GM19455 (cell line): ENCODE data around the gene TRIM25.
"Not testable (repeated sequence)": the region's sequence is repeated elsewhere in the genome, so short reads cannot be mapped to it uniquely, and the experiment has no call there.

ENCODE experiments used
- ATAC-seq: cut with Tn5 transposase; IDR thresholded peaks from one replicate; pipeline ENCODE4 v1.9.1; 2021; ENCODE audit not compliant: unreplicated experiment

Gene TRIM25, protein sequence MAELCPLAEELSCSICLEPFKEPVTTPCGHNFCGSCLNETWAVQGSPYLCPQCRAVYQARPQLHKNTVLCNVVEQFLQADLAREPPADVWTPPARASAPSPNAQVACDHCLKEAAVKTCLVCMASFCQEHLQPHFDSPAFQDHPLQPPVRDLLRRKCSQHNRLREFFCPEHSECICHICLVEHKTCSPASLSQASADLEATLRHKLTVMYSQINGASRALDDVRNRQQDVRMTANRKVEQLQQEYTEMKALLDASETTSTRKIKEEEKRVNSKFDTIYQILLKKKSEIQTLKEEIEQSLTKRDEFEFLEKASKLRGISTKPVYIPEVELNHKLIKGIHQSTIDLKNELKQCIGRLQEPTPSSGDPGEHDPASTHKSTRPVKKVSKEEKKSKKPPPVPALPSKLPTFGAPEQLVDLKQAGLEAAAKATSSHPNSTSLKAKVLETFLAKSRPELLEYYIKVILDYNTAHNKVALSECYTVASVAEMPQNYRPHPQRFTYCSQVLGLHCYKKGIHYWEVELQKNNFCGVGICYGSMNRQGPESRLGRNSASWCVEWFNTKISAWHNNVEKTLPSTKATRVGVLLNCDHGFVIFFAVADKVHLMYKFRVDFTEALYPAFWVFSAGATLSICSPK

DNA sequence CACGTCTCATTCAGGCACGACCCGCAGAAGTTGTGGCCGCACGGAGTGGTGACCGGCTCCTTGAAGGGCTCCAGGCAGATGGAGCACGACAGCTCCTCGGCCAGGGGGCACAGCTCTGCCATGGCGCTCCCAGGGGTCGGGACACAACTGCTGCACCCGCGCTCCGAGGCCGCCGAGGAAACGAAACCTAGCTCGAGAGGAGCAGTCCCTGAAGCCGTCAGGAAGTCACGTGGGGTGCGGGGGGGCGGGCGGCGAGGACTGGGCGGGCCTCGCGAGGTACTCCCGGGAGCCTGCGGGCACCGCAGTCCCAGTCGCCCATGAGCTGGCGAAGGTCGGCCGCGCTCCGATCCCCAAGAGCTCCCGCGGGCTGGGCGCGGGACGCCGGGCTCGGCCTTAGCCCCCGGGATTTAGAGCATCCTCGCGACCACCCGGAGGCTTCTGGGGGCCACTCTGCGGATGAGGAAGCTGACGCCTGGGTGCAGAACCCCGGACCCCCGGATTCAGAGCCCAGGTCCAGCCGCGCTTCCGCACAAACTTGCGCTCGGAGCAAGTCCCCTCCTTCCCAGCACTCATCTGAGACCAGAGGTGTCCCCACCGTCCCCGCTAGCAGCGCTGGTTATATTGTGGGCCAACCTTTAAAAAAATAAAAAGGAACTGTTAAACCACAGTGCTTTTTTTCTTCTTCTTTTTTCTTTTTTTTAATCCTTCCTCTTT lies at the start of gene TRIM25:
TSS of gene TRIM25 (minus strand) at position 183 of the 714 bp plus-strand sequence. CDS start at position 122, 61 bp downstream.
- ATAC-seq = peak; percentile 75

DNA sequence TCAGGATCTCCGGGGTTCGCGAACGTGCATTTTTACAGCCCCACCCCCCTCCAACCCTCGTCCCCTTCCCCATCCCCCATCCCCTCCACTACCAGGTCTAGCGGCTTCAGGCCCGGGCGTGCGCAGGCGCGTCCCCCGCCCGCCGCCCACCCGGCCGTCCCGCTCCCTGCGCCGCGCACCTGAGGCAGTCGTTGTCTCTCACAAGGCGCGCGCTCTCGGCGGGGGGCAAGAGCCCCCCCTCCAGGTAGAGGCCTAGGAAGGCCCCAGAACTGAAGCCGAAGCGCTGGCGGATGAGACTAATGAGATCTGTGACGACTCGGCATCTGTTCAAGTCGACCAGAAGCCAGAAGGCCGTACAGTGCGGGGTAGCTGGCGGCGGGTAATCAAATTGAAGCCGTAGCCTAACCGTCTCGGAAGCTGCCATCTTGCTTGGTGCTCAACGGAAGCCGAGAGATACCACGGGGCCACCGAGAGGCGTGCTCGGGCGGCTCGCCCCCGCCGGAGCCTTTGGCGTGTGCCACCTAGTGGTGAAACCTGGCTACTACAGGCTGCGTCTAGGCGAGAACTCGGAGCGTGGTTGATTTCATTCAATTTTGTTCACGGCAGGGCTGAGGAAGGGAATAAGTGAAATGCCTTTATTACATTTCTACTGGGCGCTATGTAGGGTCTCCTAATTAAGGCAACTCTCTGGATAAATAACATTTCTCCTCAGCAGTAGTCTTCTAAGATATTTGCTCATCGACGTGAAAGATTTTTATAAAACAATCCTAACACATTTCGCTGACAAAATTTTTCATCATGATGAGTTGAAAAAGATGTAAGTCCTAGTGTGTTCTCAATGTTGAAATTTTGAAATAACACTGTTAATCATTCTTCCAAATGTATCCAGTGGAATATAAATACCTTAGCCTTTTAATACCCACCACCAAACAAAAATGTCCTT lies 47.0 kb upstream of the TRIM25 start, which contains the start of gene COIL:
TSS of gene COIL (minus strand) at position 455 of the 943 bp plus-strand sequence. CDS start at position 424, 31 bp downstream.
- peak; percentile 97 for ATAC-seq

DNA sequence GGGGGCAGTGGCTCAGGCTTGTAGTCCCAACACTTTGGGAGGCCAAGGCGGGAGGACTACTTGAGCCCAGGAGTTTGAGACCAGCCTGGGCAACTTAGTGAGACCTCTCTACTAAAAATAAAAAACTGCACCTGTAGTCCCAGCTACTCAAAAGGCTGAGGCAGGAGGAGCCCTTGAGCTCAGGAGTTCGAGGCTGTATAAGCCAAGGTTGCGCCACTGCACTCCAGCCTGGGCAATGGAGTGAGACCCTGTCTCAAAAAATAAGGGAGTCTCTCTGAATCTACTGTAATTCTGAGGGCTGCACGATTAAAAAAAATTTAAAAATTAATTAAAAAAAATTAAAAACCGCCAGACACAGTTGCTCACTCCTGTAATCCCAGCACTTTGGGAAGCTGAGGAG lies 43.1 kb upstream of the TRIM25 start:
- no peak for ATAC-seq

DNA sequence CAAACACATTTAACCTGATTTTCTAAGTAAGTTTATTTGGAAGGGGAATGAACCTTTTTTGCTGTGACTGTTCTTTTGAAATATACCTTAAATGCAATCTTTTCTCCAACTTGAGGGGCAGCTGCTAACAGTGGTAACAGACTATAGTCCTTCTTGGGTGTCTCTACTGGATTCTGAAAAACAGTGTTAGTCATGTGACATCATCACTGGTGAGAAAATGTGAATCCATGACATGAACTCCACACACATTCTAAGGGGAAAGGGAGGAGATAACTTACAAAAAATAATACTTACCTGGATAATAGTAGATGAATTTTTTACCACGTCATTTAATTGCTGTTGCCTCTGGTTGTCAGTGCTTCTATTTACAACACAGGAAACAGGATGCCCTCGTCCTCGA lies 35.7 kb upstream of the TRIM25 start:
- ATAC-seq = no peak

DNA sequence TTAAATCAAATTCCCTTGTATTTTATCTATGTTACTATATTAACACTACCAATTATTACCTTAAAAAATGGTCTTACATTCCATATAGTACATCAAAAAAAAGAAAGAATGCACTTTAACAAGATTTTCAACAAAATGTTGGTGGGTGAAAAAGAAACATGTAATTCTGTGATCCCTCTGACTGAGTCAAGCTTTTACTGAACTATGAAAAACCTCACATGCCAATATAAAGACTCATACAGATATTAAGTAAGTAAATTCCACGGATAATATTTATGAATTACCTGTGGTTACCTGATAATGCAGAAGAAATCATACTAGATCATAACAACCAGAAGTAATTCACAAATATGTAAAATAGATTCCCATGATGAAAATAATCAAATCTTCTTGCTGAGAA lies 34.6 kb upstream of the TRIM25 start:
- no peak for ATAC-seq

DNA sequence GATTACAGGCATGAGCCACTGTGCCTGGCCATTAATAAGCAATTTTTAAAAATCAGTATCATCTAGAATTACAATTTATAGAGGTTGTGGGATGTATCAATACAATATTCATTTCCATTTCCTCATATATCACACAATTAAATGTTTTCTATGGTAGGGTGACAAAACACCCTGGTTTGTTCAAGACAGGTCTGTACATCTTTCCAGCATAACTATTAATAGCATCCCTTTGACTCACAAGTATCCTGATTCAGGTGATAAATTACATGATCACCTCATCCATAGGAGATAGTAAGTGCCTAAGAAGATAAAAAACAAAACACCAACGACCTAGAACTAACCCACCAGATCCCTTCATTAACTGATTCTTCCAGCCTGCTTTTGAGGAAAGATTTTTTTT lies 33.9 kb upstream of the TRIM25 start:
- no peak for ATAC-seq

DNA sequence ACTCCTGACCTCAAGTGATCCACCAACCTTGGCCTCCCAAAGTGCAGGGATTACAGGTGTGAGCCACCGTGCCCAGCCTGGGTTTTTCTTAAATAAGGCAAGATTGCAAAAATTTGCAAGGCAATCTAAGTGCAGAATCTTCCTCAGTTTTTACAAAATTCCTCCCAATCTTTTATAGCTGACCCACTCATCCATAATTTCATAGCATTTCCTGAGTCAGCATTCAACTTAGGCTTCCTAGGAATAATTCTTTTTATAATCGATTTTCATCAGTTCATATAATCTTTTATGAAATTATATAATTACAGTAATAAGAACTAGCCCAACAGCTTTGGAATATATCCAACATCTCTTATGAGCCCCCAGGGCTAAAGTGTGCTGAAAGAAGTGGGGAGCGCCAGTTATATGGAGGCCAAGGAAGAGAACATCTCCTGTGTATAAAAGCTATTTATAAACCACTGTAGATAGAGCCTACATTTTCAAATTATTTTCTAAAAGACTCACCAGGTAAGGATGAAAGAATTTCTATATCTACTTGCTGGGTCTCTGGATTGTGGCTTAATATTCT lies 32.2 kb upstream of the TRIM25 start:
- ATAC-seq = no peak

DNA sequence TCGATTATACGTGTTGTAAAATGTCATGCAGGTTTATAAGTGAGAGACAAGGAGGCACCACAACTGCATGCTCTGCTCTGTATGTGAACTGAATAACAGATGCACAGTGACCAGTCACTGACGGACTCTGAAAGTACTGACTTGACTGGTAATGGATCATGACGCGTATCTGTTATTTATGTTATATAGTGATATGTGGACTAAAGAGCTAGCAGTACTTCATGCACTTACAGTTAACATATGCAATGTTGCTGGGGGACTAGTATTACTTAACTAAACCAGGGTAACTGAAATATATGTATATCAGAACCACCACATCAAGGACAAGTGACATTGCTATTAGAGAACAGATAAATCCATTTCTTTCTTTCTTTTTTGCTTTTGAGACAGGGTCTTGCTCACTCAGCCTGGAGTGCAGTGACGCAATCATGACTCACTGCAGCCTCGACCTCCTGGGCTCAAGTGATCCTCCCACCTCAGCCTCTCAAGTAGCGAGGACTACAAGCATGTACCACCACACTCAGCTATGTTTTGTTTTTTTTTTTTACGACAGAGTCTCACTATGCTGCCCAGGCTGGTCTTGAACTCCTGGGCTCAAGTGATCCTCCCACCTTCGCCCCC lies 29.8 kb upstream of the TRIM25 start:
- no peak for ATAC-seq

DNA sequence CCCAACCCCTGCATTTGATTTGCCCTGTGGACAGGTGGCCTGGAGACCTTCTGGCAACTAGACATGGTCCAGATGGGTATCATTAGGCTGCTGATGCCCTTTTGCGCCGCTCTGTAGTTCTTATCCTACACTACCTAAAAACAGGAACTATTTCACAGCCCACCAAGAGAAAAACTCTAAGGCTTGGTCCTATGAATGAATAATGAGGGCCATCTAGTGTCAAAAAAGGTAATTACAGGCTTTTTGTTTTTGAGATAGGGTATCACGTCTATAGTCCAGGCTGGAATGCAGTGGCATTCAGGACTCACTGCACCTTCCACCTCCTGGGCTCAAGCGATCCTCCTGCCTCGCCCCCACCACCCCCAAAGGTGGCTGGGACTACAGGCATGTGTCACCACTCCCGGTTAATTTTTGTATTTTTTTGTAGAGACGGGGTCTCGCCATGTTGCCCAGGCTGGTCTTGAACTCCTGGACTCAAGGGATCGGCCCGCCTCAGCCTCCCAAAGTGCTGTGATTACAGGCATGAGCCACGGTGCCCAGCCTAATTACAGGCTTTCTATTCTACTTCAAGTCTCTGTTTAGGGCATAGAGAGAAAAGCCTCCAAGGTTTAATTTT lies 26.1 kb upstream of the TRIM25 start:
- no peak for ATAC-seq

DNA sequence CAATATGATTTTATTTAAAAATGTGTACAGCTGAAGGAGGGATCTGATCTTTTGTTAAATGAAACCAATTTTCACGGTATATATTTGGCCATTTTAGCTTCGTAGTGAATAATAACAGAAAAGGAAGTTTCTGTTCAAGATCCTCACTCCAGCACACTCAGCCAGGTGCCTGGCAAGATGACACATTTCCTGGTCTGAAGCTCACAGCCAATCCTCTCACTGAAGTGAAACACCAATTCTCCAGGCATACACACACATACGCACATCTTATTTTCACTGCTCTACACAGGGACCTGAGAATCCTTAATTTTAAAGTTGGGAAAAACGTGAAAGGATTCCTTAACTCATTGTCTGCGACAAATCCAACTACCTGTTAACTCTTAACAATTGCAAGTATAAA lies 24.4 kb upstream of the TRIM25 start:
- ATAC-seq = not testable (repeated sequence)

DNA sequence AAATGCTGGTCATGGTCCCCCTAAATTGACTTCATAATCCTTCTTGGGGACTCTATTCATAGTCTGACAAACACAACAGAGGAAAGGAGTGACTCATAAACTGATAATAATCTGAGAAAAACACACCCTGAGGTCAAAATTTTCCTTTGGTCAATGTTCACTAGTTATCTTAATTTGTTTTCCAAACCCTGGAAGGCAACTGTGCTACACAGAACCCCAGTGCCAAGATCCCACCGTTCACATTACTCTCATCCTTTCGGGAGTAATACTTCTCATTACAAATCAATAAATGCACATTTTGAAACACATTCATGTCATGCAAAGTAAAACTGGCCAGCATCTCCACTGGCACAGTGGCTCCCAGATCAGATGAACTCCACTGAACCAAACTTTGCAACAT lies 23.8 kb upstream of the TRIM25 start:
- ATAC-seq = no peak

DNA sequence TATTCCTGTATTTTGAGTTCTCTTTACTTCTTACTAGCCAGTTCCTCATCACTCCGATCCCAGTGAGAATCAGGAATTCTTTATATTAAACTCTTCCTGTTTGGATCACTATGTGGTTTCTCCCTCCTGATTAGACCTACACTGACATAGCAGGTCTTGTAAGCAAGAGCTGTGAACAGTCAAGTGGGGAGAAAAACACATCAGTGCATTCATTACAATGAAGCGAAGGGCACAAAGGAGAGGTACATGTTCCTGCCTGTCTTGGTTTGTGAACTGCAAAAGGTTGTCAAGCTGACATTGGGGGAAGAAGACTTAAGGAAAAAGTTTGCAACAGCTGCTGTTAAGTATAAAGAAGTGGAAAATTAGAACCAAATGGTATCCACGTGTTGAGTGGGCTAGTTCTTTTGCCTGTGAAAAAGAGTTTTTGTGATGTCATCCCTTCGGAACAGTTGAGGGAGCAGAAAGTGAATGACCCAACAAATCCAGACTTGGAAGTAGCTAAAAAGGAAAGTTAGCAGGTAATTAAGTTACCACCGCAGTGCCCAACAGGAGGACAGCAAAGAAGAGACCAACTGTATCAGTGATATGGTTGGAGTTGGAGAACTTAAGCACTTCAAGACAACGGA lies 23.0 kb upstream of the TRIM25 start:
- ATAC-seq = no peak

DNA sequence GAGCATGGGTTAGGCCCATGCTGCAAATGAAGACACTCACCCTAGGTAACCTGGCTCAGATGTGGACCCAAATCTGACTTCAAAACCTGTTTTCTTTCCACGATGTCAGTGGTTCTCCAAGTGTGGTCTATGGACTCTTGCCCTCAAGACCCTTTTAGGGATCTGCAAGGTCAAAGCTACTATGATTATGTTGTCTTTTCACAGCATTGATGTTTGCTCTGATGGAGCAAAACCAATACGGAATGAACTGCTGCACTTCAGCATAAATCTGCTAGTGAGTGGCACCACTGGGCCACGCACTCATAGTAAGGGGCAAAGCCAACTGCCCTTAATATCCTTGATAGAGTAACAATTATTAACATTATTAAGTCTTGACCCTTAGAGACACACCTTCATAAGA lies 21.6 kb upstream of the TRIM25 start:
- no peak for ATAC-seq

DNA sequence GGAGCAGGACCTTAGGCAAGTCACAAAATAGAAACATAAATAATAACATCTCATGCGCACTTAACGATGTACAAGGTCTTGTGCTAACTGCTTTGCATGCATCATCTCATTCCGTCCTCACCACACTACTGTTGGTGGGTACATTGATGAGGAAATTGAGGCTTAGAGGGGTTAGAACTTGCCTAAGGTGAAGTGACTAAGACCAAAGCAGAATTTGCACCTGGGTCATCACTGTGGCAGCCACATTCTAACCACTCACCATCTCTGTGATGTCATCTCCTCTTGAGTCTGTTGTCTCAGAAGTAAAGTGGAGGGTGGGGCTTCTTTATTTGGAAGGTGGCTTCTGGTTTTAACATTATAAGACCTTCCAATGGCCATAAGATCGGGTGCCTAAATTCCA lies 20.4 kb upstream of the TRIM25 start:
- ATAC-seq = no peak

DNA sequence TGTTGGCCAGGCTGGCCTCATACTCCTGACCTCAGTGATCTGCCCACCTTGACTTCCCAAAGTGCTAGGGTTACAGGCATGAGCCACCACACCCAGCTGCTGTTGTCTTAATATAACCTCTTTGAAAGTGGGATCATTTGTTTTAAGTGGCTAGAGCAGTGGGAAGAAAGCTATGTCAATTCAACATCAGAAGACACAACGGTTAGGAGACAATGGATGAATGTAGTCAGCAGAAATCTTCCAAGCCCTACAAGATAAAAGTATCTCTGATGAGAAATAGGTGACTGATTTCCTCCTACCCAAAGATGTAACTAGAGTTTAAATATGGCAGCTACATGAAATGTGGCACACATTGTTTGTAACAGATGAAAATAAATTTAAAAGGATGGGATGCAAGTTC lies 20.0 kb upstream of the TRIM25 start:
- ATAC-seq = no peak

DNA sequence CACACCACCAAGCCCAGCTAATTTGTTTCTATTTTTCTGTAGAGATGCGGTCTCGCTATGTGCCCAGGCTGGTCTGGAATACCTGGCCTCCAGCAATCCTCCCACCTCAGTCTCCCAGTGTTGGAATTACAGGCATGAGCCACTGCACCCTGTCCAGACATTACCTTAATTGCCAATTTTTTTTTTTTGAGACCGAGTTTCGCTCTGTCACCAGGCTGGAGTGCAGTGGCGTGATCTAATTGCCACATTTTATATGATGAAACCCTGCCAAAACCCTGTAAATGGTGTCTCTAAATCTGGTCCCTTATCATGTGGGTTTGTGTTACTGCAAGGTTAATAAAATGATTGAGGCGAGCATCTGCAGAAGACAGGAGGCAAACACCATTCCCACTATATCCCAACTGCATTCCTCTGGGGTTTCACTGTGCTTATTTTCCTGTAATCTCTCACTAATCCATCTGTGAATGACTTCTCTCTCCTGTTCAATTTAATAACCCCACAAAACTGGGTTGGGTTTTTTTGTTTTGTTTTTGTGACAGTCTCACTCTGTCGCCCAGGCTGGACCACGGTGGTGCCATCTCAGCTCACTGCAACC lies 19.4 kb upstream of the TRIM25 start:
- no peak for ATAC-seq

DNA sequence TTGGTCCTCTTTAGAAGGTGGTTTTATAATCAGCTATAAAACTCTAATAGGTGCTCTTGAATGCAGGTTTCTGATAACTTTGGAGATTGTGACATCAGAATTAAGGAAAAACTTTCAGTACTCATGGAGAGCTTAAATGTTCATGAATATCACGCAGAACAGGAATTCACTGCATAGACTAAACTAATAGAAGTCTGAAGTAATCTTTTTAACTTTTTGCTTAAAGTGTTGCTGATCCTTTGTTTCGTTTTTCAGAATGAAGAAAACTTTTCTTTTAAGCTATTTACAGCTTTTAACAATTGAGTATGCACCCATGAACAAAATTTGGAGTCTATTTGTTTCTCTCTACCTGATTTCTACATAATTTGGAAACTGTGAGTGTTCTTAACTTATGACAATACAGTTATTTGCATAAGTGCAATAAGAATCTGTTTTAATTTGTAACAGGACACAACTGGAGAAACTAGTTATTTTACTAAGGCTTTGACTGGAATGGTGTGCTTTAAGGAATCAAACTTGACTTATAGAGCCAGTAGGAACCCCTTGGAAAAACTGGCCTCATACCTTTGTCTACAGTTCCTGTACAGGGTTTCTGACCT lies 17.0 kb upstream of the TRIM25 start:
- ATAC-seq = no peak

DNA sequence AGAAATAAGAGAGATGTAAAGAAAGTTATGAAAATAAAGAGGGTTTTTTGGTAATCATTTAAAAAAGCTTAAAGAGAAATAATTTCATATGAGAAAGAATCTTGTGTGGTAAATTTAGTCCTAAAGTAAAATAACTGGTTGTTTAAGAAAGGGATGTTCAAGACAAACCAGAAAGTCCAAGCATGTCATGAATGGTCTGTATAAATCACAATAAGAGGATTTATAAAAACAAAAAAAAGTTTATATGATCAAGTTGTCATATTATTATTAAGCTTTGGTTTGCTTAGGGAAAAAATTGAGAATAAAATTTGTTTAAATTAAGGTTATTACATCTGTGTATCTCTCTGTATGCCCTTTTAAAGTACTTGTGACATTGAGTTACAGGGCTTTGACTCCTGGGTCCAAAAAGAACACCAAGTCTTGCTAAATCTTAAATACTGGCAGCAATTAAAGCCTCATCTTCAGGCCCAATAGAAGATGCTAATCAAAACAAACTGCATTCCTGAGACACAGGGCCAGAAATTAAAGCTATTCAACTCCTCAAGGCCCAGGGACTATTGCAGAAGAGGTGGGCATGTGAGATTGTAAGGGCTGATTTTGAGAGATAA lies 15.6 kb upstream of the TRIM25 start:
- ATAC-seq = no peak
